ENCODE measurements around the gene SPI1.

DNA sequence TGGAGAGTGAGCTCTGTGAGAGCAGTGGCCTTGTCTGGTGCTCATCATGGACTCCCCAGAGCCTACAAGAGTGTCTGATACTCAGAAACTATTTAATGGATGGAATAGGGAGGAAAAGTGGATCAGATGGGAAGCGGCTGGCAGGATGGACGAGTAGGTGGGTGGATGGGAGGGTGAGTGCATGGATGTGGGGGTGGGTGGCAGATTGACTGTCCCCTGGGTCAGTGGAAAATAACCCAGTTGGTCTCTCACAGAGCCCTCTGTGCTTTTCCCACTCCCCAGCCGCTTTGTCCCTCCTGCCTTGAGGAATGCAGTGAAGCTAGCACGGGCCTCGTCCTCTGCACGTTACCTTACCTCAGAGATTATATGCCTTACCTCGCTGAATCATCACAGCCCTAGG, 5.9 kb downstream of the SPI1 start:
- TF ChIP-seq, protein P1, sequence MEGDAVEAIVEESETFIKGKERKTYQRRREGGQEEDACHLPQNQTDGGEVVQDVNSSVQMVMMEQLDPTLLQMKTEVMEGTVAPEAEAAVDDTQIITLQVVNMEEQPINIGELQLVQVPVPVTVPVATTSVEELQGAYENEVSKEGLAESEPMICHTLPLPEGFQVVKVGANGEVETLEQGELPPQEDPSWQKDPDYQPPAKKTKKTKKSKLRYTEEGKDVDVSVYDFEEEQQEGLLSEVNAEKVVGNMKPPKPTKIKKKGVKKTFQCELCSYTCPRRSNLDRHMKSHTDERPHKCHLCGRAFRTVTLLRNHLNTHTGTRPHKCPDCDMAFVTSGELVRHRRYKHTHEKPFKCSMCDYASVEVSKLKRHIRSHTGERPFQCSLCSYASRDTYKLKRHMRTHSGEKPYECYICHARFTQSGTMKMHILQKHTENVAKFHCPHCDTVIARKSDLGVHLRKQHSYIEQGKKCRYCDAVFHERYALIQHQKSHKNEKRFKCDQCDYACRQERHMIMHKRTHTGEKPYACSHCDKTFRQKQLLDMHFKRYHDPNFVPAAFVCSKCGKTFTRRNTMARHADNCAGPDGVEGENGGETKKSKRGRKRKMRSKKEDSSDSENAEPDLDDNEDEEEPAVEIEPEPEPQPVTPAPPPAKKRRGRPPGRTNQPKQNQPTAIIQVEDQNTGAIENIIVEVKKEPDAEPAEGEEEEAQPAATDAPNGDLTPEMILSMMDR (IDR thresholded peaks at IDR 0.05), result no peak
- no peak for TF ChIP-seq POLR2A (IDR thresholded peaks at IDR 0.05)

Data from body of pancreas (tissue), 4 donors.